Measurements from ENCODE around the gene AFF1.

DNA sequence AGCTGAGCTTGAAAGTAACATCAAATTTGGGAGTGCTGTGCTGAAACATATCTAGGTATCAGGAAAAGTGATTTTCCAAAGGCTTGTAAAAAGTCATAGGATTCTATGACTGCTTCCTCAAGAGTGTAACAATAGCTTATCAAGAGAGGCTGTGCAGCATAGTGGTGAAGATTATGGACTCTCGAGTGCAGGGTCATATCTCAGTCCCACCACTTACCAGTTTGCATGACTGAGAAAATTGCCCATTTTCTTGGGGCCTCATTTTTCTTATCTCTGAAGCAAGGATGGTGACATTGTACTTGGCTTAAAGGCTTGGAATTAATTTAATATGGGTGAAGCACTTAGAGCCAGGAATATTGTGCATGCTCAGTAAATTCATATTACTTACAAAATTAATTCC lies 57.2 kb downstream of the AFF1 start:
- TF ChIP-seq, protein P1, sequence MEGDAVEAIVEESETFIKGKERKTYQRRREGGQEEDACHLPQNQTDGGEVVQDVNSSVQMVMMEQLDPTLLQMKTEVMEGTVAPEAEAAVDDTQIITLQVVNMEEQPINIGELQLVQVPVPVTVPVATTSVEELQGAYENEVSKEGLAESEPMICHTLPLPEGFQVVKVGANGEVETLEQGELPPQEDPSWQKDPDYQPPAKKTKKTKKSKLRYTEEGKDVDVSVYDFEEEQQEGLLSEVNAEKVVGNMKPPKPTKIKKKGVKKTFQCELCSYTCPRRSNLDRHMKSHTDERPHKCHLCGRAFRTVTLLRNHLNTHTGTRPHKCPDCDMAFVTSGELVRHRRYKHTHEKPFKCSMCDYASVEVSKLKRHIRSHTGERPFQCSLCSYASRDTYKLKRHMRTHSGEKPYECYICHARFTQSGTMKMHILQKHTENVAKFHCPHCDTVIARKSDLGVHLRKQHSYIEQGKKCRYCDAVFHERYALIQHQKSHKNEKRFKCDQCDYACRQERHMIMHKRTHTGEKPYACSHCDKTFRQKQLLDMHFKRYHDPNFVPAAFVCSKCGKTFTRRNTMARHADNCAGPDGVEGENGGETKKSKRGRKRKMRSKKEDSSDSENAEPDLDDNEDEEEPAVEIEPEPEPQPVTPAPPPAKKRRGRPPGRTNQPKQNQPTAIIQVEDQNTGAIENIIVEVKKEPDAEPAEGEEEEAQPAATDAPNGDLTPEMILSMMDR (IDR thresholded peaks at IDR 0.05), result no peak
- no peak for TF ChIP-seq POLR2A (IDR thresholded peaks at IDR 0.05)

Data from thyroid gland (tissue), 4 donors.